HEK293 (cell line): ENCODE data around the gene FAM227B.

Experiments used
- CTCF ChIA-PET: fragments of 350-600 bp; formaldehyde crosslinking; extraction: SDS; loops from one replicate; lab custom pipeline; 2021; ENCODE audit warnings: antibody characterized with exemption; lab: Yijun Ruan, JAX
- POLR2A ChIA-PET: fragments of 300-600 bp; formaldehyde crosslinking; extraction: SDS; loops from one replicate; lab custom pipeline; 2020; ENCODE audit warnings: antibody characterized with exemption, inconsistent platforms; lab: Yijun Ruan, JAX
- H3K27ac ChIP-seq: fragments of 200-500 bp; sonication (Bioruptor generic); 2 replicates; pipeline ENCODE4 v1.5.1; 2014; ENCODE audit warnings: low read depth, low read length, control low read depth, inconsistent platforms; ENCODE audit errors: extremely low read depth
- H3K36me3 ChIP-seq, 2 experiments: fragments of 200-500 bp in 1 of 2; sonication (Bioruptor generic) in 1 of 2; 1 replicate in 1 of 2; 2 replicates in 1 of 2; pipeline ENCODE4 v1.5.1; 2014 to 2017; ENCODE audit warnings: inconsistent platforms in 2 of 2, low read length in 2 of 2; ENCODE audit not compliant: control insufficient read depth in 2 of 2, insufficient read depth in 1 of 2
- H3K4me1 ChIP-seq: fragments of 200-500 bp; sonication (Bioruptor generic); 2 replicates; pipeline ENCODE4 v1.5.1; 2014; ENCODE audit warnings: mild to moderate bottlenecking, low read length, inconsistent platforms; ENCODE audit not compliant: control insufficient read depth, insufficient read depth
- H3K4me3 ChIP-seq: 2 replicates; pipeline ENCODE4 v1.5.1; 2011; ENCODE audit warnings: low read depth, mild to moderate bottlenecking, control low read depth, low read length, moderate library complexity
- H3K9me3 ChIP-seq: fragments of 200-500 bp; sonication (Bioruptor generic); 2 replicates; pipeline ENCODE4 v1.5.1; 2014; ENCODE audit warnings: low read depth, low read length, inconsistent platforms; ENCODE audit not compliant: control insufficient read depth, insufficient read depth
- HIC1 ChIP-seq: fragments of 450-650 bp; formaldehyde crosslinking; IDR thresholded peaks from 2 replicates; pipeline ENCODE4 v1.5.1; 2016; ENCODE audit warnings: missing biosample characterization, missing genetic modification characterization
- HOXA7 ChIP-seq: sonication (generic); formaldehyde crosslinking; IDR thresholded peaks from 2 replicates; pipeline ENCODE4 v1.8.1; 2022; ENCODE audit warnings: missing genetic modification reagents, borderline replicate concordance
- KLF16 ChIP-seq: fragments of 450-650 bp; formaldehyde crosslinking; IDR thresholded peaks from 2 replicates; pipeline ENCODE4 v1.5.1; 2017; ENCODE audit warnings: missing biosample characterization, missing genetic modification characterization
- MEIS1 ChIP-seq: sonication (generic); formaldehyde crosslinking; IDR thresholded peaks from 2 replicates; pipeline ENCODE4 v1.8.1; 2022; ENCODE audit warnings: missing genetic modification reagents, mild to moderate bottlenecking, borderline replicate concordance
- MZF1 ChIP-seq: fragments of 450-650 bp; formaldehyde crosslinking; IDR thresholded peaks from 2 replicates; pipeline ENCODE4 v1.5.1; 2017; ENCODE audit warnings: missing biosample characterization, missing genetic modification characterization, borderline replicate concordance
- SALL2 ChIP-seq: fragments of 450-650 bp; formaldehyde crosslinking; IDR thresholded peaks from 2 replicates; pipeline ENCODE4 v1.5.0; 2017; ENCODE audit warnings: missing biosample characterization, mild to moderate bottlenecking, missing genetic modification characterization, borderline replicate concordance
- SCRT1 ChIP-seq: fragments of 450-650 bp; formaldehyde crosslinking; IDR thresholded peaks from 2 replicates; pipeline ENCODE4 v1.5.1; 2016; ENCODE audit warnings: missing biosample characterization, missing genetic modification characterization, borderline replicate concordance
- SP3 ChIP-seq: fragments of 450-650 bp; formaldehyde crosslinking; IDR thresholded peaks from 2 replicates; pipeline ENCODE4 v1.5.1; 2016; ENCODE audit warnings: missing biosample characterization, missing genetic modification characterization
- YY2 ChIP-seq: fragments of 450-650 bp; formaldehyde crosslinking; IDR thresholded peaks from 2 replicates; pipeline ENCODE4 v1.5.1; 2016; ENCODE audit warnings: missing biosample characterization, missing genetic modification characterization
- ZBTB26 ChIP-seq: fragments of 450-650 bp; formaldehyde crosslinking; optimal IDR thresholded peaks from 2 replicates; pipeline ENCODE3; 2016; ENCODE audit warnings: missing biosample characterization, mild to moderate bottlenecking, missing genetic modification characterization
- ZNF10 ChIP-seq: fragments of 450-650 bp; formaldehyde crosslinking; IDR thresholded peaks from 2 replicates; pipeline ENCODE4 v1.5.1; 2017; ENCODE audit warnings: missing biosample characterization, missing genetic modification characterization
- ZNF138 ChIP-seq: fragments of 450-650 bp; formaldehyde crosslinking; IDR thresholded peaks from 2 replicates; pipeline ENCODE4 v1.5.1; 2016; ENCODE audit warnings: missing biosample characterization, missing genetic modification characterization, borderline replicate concordance
- ZNF184 ChIP-seq: fragments of 450-650 bp; IDR thresholded peaks from 2 replicates; pipeline ENCODE4 v1.5.1; 2018; ENCODE audit warnings: missing biosample characterization, mild to moderate bottlenecking, missing genetic modification characterization
- ZNF280C ChIP-seq: fragments of 450-650 bp; formaldehyde crosslinking; IDR thresholded peaks from 2 replicates; pipeline ENCODE4 v1.5.1; 2016; ENCODE audit warnings: missing biosample characterization, missing genetic modification characterization
- ZNF350 ChIP-seq: fragments of 450-650 bp; formaldehyde crosslinking; IDR thresholded peaks from 2 replicates; pipeline ENCODE4 v1.5.0; 2017; ENCODE audit warnings: missing biosample characterization, mild to moderate bottlenecking, missing genetic modification characterization
- ZNF529 ChIP-seq: fragments of 450-650 bp; formaldehyde crosslinking; IDR thresholded peaks from 2 replicates; pipeline ENCODE4 v1.5.1; 2017; ENCODE audit warnings: missing genetic modification characterization, missing biosample characterization; ENCODE audit not compliant: insufficient replicate concordance
- ZNF692 ChIP-seq: fragments of 450-650 bp; formaldehyde crosslinking; IDR thresholded peaks from 2 replicates; pipeline ENCODE4 v1.5.1; 2016; ENCODE audit warnings: missing biosample characterization, missing genetic modification characterization
- ZNF76 ChIP-seq: fragments of 450-650 bp; formaldehyde crosslinking; IDR thresholded peaks from 2 replicates; pipeline ENCODE4; 2016; ENCODE audit warnings: low read depth, missing biosample characterization, missing genetic modification characterization, borderline replicate concordance
- TF ChIP-seq, protein P1 (sequence below): fragments of 450-650 bp; formaldehyde crosslinking; IDR thresholded peaks from 2 replicates; pipeline ENCODE4 v1.5.0; 2017; ENCODE audit warnings: missing biosample characterization, missing genetic modification characterization, borderline replicate concordance
- TF ChIP-seq, protein P2 (sequence below): IDR thresholded peaks from 2 replicates; pipeline ENCODE4 v1.6.1; 2011; ENCODE audit warnings: mild to moderate bottlenecking, low read depth, low read length, borderline replicate concordance

FAM227B gene

GRCh38 chr15:49303003-49303402, 317.6 kb downstream of the FAM227B start:
- TF ChIP-seq SALL2 (tag by site-specific recombination) (no peak), MZF1 (tag by site-specific recombination) (no peak)
- TF ChIP-seq, protein P1, sequence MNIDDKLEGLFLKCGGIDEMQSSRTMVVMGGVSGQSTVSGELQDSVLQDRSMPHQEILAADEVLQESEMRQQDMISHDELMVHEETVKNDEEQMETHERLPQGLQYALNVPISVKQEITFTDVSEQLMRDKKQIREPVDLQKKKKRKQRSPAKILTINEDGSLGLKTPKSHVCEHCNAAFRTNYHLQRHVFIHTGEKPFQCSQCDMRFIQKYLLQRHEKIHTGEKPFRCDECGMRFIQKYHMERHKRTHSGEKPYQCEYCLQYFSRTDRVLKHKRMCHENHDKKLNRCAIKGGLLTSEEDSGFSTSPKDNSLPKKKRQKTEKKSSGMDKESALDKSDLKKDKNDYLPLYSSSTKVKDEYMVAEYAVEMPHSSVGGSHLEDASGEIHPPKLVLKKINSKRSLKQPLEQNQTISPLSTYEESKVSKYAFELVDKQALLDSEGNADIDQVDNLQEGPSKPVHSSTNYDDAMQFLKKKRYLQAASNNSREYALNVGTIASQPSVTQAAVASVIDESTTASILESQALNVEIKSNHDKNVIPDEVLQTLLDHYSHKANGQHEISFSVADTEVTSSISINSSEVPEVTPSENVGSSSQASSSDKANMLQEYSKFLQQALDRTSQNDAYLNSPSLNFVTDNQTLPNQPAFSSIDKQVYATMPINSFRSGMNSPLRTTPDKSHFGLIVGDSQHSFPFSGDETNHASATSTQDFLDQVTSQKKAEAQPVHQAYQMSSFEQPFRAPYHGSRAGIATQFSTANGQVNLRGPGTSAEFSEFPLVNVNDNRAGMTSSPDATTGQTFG (tag by site-specific recombination) = no peak

GRCh38 chr15:49301562-49301961, 319.1 kb downstream of the FAM227B start:
- Histone ChIP-seq H3K4me3 (no peak overlapping the region), H3K4me1 (no peaks in the 10 kb centered on the region), H3K9me3 (no peaks in the 10 kb centered on the region), H3K27ac (no peak overlapping the region), H3K36me3 (peaks cover 0 to 11% of the 10 kb centered on the region in 2 experiments; a peak in 1 of 3 replicates)
- POLR2A ChIA-PET = no interaction called here
- CTCF ChIA-PET = interaction anchor here (0.6 to 0.7 kb wide), 2 partner anchors 13 to 836 kb away, joined by 3 read pairs; no protein-coding TSS in a partner anchor
- TF ChIP-seq ZNF529 (no peak), ZNF692 (tag by site-specific recombination) (no peak), ZNF76 (no peak), SP3 (no peak), ZNF184 (no peak), KLF16 (tag by site-specific recombination) (no peak), ZNF138 (tag by site-specific recombination) (no peak), ZBTB26 (tag by site-specific recombination) (no peak), ZNF280C (tag by site-specific recombination) (no peak), ZNF10 (tag by site-specific recombination) (no peak), SCRT1 (tag by site-specific recombination) (no peak), HIC1 (tag by site-specific recombination) (no peak), ZNF350 (tag by site-specific recombination) (no peak), MEIS1 (CRISPR knock-in tag) (no peak), HOXA7 (CRISPR knock-in tag) (no peak), YY2 (tag by site-specific recombination) (no peak)
- TF ChIP-seq, protein P1 (tag by site-specific recombination) = no peak
- TF ChIP-seq, protein P2, sequence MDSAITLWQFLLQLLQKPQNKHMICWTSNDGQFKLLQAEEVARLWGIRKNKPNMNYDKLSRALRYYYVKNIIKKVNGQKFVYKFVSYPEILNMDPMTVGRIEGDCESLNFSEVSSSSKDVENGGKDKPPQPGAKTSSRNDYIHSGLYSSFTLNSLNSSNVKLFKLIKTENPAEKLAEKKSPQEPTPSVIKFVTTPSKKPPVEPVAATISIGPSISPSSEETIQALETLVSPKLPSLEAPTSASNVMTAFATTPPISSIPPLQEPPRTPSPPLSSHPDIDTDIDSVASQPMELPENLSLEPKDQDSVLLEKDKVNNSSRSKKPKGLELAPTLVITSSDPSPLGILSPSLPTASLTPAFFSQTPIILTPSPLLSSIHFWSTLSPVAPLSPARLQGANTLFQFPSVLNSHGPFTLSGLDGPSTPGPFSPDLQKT = no peak

More at GRCh38 chr15:49303003-49303402, 317.6 kb downstream of the FAM227B start:
- Histone ChIP-seq H3K9me3 (no peaks in the 10 kb centered on the region), H3K4me3 (no peak overlapping the region), H3K4me1 (no peaks in the 10 kb centered on the region), H3K27ac (no peak overlapping the region), H3K36me3 (peaks cover 0 to 11% of the 10 kb centered on the region in 2 experiments; a peak in 1 of 3 replicates)
- CTCF ChIA-PET = no interaction called here
- POLR2A ChIA-PET = no interaction called here
